HCT116 (cell line): ENCODE results near the gene LDLRAD4.

Experiments
- EGR1 ChIP-seq: IDR thresholded peaks from 2 replicates; pipeline ENCODE4 v1.6.1; 2012; ENCODE audit warnings: low read depth
- ELF1 ChIP-seq: IDR thresholded peaks from 2 replicates; pipeline ENCODE4 v1.6.1; 2012; ENCODE audit warnings: low read depth, borderline replicate concordance
- EZH2 ChIP-seq: fragments of 200-600 bp; sonication (generic); IDR thresholded peaks from 2 replicates; pipeline ENCODE4 v1.6.1; 2017; ENCODE audit warnings: antibody characterized with exemption, mixed run types
- POLR2A ChIP-seq: IDR thresholded peaks from 2 replicates; pipeline ENCODE4 v1.7.0; 2011; ENCODE audit warnings: borderline replicate concordance; ENCODE audit not compliant: insufficient read depth, insufficient read length; ENCODE audit errors: extremely low read depth
- POLR2AphosphoS5 ChIP-seq: IDR thresholded peaks from 2 replicates; pipeline ENCODE4 v1.6.1; 2011; ENCODE audit warnings: mild to moderate bottlenecking, low read depth, low read length, moderate library complexity
- SIN3A ChIP-seq: IDR thresholded peaks from 2 replicates; pipeline ENCODE4 v1.6.1; 2012; ENCODE audit warnings: low read depth
- YY1 ChIP-seq: IDR thresholded peaks from 2 replicates; pipeline ENCODE4 v1.6.1; 2011; ENCODE audit warnings: low read length, low read depth, moderate library complexity, mild to moderate bottlenecking; ENCODE audit not compliant: insufficient replicate concordance; ENCODE audit errors: extremely low read depth
- TF ChIP-seq, protein P1 (sequence below), 3 experiments: fragments of 200-600 bp in 1 of 3; sonication (generic) in 1 of 3; IDR thresholded peaks in 2 of 3; conservative IDR thresholded peaks in 1 of 3; 2 replicates each; pipeline ENCODE4 v1.5.1; 2012 to 2017; ENCODE audit warnings: low read depth in 2 of 3, low read length in 2 of 3, antibody characterized with exemption in 1 of 3, borderline replicate concordance in 1 of 3, control low read depth in 1 of 3, mild to moderate bottlenecking in 1 of 3, mixed read lengths in 1 of 3, mixed run types in 1 of 3, moderate library complexity in 1 of 3; ENCODE audit not compliant: insufficient read depth in 1 of 3
- TF ChIP-seq, protein P2 (sequence below): IDR thresholded peaks from 2 replicates; pipeline ENCODE4 v1.6.1; 2012

DNA sequence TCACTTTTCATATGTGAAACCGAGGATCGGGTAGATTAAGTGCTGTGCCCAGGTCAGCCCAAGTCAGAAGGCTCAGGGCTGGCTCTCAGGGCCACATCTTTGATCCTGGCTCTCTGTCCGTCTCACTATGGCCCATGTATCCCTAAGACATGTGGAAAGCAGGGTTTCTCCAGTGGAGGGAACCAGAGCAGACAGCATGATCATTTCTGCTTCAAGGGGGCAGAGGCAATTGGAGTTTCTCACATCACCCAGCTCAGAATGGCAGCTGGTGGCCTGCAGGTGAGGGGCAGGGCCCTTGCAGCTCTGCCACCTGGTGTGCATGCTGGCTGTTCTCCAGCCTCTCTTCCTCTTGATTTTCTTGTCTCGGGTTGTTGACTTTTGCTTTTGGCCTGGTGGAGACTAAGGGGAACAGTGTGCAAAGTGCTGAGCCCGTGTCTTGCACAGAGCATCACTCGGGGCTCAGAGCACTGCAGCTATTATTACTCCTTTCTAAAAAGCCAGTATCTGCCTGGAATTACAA lies 27.0 kb downstream of the LDLRAD4 start:
- TF ChIP-seq POLR2AphosphoS5 = no peak
- no peak for TF ChIP-seq POLR2A
- TF ChIP-seq, protein P1, sequence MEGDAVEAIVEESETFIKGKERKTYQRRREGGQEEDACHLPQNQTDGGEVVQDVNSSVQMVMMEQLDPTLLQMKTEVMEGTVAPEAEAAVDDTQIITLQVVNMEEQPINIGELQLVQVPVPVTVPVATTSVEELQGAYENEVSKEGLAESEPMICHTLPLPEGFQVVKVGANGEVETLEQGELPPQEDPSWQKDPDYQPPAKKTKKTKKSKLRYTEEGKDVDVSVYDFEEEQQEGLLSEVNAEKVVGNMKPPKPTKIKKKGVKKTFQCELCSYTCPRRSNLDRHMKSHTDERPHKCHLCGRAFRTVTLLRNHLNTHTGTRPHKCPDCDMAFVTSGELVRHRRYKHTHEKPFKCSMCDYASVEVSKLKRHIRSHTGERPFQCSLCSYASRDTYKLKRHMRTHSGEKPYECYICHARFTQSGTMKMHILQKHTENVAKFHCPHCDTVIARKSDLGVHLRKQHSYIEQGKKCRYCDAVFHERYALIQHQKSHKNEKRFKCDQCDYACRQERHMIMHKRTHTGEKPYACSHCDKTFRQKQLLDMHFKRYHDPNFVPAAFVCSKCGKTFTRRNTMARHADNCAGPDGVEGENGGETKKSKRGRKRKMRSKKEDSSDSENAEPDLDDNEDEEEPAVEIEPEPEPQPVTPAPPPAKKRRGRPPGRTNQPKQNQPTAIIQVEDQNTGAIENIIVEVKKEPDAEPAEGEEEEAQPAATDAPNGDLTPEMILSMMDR (IDR thresholded peaks at IDR 0.05 in 2 of 3, conservative IDR thresholded peaks at IDR 0.05 in 1 of 3; ENCODE audit: borderline replicate concordance in 1 of 3, insufficient read depth in 1 of 3, low read depth in 2 of 3, low read length in 2 of 3) = no peak
- TF ChIP-seq YY1 = no peak
- TF ChIP-seq SIN3A = no peak
- TF ChIP-seq EGR1 = no peak
- no peak for TF ChIP-seq EZH2
- no peak for TF ChIP-seq ELF1
- TF ChIP-seq, protein P2, sequence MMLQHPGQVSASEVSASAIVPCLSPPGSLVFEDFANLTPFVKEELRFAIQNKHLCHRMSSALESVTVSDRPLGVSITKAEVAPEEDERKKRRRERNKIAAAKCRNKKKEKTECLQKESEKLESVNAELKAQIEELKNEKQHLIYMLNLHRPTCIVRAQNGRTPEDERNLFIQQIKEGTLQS = no peak
